HG03139 (cell line): ENCODE measurements around the gene CLEC2B.
"Not testable (repeated sequence)": the region's sequence is repeated elsewhere in the genome, so short reads cannot be mapped to it uniquely, and the experiment has no call there.

Experiments used
- ATAC-seq: cut with Tn5 transposase; IDR thresholded peaks from one replicate; pipeline ENCODE4 v1.9.1; 2021; ENCODE audit not compliant: unreplicated experiment

CLEC2B gene

DNA sequence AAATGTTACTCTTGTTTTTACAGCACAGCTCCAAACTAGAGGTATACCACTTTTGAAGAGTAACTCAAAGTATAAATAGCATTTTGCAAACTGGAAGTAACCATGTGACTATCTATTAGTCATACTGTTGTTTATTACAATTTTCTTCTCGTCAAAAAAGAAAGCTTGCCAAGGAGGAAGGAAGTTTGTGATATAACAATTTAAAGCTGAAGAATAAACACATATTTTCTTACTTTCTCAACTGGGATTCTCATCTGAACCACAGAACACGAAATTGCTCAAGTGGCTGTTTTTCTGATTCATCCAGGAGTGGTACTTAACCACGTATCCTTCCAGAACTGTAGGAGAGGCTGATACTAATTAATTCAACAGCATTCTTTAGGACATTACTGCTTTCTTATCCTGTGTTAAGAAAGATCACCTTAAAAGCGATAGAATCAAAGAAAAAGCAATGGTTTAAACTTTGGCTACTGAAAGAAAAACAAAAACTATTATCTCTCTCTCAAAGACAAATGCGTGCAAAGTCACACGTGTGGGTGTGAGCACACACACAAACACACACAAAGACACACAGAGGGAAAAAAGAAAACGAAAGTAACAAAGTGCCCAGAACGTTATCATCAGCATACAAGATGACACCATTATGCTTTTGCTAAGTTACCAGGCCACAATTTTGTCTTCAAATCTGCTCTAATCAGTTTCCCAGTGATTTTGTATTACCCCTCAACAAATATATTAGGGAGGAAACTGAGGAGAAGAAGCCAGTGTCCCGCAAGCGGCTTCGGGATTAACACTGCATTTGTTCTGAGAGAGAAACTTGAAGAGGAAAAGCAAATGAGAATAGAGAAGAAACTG is at the start of gene CLEC2B:
CLEC2B (minus strand) TSS at position 48 of the 855 bp plus-strand sequence.
- no peak for ATAC-seq

DNA sequence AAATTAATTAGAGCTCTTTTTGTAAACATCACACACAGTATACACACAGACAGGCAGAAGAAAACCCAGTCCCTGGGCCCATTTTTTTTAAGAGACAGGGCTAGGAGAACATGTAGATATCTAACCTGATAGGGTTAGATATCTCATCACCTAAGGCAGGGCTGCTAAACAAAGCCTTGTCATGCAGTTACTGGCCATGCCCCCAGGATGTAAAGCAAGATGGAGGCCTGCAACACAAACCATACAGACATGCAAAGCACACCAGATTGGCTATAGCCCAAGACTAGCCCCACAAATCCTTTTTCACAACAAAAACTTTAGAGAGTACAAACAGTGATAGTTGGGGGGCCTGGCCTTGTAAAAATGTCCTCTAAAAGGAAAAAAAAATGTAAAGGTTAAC is 42.6 kb upstream of the CLEC2B start:
- ATAC-seq = no peak

DNA sequence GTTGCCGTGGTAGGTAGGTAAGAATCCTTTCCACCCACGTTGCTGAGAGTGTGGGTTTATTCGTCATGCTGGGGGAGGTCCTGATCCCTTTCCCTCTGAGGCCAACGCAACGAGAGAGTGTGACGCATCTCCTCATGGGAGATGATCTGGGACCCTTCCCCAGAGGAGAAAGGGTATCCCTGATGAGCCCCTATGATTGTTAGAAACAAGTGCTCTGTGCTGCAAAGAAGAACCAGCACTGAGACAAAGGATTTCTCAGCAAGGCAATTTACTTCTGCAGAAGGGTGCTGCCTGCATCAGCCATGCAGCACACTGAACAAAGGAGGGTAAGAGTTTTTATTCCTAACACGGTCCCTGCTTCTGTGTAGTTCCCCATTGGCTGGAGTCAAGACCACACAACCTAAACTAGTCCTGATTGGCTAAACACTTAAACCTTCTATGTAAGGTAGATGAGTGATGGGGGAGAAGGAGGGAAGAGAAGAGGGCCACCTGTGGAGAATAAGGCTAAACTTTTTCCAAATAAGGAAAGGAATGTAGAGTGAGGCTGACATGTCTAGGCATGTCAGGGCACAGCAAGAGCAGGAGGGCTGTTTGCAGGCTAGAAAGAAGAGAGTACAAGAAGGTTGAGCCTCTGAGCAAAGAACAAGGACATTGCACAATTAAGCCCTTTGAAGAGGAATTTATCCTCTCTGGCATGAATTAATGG is 41.7 kb upstream of the CLEC2B start:
- ATAC-seq = no peak

DNA sequence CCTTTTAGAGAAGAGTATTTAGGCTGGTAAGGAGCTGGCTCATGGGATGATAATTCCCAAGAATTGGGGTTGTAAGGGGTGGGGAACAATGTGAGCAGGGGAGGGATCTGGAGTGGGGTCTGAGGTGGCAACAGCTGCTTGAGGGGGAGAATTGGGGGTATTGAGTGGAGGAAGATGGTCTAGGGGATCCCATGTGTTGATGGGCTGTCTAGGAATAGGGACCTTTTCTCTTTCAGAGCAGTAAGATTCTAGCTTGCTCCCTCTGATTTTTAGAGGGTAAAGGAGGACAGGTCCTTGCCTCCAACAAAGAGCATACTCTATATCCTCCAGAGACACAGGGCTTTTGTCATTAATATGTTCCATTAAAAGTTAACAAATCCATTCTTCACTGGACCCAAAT is 40.6 kb upstream of the CLEC2B start:
- no peak for ATAC-seq

DNA sequence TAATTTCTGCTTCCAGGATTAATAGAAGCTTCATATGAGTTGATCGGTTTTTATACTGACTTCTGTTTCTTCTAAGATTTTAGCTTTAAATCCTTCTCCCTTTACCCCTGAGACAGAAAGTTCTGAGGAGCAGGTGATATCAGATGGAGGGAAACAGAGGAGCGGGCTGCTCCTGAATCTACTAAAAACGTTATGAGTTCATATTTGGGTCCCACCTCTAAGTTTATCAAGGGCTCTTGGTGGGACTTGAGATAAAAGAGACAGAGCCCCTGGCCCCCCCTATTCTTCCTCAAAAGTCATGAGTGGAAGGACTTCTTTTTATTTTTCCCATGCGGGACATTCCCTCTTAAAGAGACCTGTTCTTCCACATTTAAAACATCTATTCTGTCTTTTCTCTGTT is 39.2 kb upstream of the CLEC2B start:
- no peak for ATAC-seq

DNA sequence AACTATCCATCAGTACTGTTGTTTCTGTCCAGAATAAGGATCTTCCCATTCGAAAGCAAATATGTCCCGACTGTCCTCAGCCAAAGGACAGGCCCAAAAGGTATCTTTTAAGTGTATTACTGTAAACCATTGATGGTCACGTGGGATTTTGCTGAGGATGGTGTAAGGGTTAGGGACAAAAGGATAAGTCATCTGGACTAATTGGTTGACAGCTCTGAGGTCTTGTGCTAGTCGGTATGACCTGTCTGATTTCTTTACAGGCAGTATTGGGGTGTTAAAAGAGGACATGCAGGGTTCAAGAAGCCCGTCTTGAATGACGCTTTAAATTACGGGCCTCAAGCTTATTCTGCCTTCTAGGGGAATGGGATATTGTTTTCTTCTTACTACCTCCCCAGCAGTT is 38.6 kb upstream of the CLEC2B start:
- no peak for ATAC-seq

DNA sequence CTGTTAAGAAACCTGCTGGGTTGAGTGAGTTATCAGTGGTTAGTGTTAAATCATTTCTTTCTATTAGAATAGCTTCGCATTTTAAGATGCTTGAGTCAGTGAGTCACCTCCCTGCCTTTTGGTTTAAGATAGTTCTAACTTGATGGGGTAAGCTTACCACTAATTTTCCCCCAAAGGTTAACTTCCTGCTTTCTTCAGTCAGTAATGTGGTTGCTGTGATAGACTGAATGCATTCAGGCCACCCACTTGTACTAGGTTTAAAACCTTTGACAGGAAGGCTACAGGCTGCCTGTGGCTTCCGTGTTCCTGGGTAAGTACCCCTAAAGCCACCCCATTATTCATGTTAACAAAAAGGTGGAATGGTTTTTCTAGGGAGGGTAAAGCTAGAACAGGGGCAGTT is 37.7 kb upstream of the CLEC2B start:
- no peak for ATAC-seq

DNA sequence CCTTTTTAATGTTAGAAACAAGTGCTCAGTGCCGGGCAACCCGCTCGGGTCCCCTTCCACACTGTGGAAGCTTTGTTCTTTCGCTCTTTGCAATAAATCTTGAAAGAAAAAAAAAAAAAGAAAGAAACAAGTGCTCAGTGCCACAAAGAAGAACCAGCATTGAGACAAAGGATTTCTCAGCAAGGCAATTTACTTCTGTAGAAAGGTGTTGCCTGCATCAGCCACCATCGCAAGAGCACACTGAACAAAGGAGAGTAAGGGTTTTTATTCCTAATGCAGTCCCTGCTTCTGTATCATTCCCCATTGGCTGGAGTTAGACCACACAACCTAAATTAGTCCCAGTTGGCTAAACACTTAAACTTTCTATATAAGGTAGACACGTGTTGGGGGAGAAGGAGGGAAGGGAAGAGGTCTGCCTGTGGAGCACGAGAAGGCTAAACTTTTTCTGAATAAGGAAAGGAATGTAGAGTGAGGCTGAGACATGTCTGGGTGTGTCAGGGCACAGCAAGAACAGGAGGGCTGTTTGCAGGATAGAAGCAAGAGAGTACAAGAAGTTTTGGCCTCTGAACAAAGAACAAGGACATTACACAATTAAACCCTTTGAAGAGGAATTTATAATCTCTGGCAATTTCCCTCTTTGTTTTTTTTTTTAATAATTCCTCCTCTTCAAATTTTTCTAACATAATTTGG is 33.5 kb upstream of the CLEC2B start:
- ATAC-seq = no peak

DNA sequence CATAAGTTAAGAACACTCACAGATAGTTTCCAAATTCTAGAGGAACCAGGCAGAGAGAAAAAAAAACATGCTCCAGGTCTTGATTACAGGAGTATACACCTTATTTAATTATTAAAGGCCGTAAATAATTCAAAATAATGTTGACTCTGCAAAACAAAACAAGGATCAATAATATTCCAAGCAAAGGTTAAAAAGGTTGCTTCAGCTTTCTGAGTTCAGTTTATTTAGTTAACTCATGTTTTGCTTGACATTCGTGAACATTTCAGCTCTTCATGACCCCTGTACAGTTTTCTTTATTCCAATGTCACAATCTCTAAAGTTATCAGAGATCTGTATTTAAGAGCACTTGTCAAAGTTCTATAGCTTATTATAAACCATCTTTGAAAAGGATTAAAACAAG is 31.8 kb upstream of the CLEC2B start:
- ATAC-seq = no peak

DNA sequence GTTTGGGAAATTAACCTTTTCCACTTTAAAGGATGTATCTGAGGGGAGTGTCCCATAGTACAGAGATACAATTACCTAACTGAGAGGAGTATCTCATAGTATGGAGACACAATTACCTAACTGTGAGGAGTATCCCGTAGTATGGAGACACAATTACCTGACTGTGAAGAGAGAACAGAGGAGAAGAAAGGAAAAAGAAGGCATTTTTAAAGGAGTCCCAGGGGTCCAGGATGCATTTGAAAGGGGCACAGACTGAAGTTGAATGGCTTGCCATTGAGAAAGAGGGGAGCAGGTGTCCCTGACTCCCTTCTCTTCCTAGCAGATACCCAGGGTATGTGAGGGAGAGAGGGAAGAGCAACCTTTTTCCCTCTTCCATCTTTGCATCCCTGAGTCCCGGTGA is 30.1 kb upstream of the CLEC2B start:
- ATAC-seq = no peak

DNA sequence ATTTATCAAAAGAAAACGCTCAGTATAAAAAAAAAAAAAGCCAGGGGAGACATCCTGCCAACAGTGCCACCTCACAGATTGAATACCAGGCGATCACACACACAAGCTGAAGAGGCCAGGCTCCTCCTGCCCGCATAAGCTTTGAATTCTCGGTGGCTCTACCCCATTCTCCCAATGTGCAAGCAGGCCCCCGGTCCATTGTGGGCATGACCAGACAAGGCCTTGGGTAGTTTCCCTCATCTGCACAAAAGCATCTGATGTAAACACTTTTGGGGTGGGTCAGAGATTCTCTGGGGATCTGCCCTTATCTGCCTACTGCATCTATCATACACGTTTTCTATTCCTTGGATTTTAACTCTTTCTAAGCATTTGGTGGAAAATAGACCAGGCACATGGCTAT is 28.4 kb upstream of the CLEC2B start:
- ATAC-seq = no peak

DNA sequence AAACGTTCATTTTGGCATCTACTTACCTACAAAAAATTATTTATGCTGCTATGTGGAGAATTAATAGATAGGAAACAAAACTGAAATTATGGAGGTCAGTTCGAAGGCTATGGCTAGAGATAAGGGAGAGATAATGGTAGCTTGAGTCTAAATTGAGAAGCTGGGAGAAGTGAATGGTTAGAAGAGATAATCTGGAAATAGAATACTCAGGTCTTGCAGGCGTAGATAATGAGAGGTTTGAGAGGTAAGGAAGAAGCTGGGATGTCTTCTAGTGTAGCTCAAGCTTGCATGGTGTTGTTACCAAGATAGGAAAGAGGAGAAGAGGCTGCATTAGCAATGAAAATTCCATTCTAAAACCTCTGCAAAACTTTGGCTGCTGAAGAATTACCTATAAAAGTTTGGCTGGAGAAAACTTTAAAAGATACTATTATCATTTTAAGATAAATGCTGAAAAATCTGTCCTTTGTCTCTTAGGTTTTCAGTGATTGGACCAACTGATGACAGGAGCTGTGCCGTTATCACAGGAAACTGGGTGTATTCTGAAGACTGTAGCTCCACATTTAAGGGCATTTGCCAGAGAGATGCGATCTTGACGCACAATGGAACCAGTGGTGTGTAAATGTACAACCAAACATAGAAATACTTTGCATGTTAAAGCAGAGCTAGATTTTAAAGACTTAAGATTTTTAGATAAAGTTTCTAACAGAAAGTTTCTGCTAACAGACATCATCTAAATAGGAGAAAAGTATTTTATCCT is 26.2 kb upstream of the CLEC2B start:
- ATAC-seq = no peak

DNA sequence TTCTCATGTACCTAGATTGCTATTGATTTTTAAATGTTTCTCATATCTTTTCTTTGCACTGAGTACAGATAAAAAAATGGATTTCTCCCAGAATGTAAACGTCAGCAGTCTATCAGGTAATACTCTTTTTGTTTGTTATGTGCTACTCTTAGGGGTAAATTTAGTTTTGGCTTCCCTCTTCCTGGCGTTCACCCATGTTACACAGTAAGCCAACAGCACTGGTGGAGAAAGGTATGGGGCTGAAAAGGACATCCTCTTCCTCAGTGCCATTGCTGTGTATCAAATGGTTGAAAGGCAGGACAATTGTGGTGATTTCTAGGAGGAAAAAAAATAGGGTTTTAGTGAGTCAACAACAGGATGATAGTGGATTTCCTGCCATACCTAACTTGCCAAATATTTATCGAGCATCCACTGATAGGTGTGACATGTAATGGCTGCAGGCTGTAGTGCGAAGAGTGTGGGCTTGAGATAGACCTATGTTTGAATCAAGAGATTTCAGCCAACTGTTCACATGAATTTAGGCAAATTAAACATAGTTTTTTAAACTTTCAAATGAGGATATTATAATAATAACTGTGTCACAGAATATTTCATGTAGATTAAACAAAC is 19.6 kb upstream of the CLEC2B start:
- no peak for ATAC-seq

DNA sequence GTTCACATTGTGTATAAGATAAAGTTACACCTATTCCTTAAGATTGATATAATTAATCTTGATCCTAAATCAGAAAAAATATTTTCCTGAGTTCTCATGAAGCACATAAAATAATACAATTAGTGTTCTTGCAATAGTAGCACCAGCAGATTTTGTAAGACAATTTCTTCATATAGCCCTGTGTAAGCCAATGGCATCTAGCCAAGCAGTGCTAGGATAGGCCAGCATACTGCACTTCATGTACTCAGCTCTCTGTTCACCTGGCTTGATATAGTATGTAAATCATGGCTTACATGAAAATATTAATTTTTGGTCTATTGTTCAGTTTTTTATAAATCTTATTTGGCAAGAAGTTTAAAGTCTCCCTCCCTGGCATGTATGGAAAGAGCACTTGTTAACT is 14.0 kb upstream of the CLEC2B start:
- no peak for ATAC-seq

DNA sequence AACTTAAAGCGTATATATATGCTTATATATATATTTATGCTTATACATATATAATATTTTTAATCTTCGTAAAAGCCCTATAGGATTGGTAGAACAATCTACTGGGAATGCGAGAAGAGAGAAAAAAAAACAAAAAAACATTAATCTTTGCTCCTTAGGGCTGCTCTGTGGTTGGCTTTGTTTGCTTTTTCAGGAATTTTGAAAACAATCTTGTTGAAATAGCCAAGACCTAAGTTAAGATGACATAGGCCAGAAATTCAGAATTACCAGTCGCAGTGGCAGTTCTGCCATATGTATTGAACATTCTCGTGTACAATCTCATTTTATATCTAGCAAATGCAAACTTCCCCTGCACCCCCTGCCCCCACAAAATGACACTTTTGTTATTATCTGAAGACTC is 12.8 kb upstream of the CLEC2B start:
- no peak for ATAC-seq

DNA sequence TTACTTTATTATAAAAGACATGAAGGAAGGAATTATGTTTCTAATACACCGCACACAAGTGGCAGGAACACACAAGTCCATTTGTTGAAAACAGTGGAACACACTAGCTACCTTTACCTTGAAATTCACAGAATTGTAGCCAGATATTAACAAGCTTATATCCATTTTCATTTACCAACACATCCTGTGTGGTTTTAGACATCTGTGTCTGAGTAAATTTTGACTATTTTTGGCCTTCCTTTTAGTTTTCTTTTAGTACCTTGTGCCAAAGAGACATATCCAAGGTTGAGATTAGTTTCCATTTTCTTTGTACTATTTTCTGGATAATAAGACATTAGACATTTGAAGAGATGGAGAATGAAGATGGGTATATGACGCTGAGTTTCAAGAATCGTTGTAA is 12.1 kb upstream of the CLEC2B start, which contains the start of gene KLRF2:
KLRF2 (plus strand) TSS at position 244 of the 400 bp plus-strand sequence; CDS start at position 351, 107 bp downstream.
- no peak for ATAC-seq

DNA sequence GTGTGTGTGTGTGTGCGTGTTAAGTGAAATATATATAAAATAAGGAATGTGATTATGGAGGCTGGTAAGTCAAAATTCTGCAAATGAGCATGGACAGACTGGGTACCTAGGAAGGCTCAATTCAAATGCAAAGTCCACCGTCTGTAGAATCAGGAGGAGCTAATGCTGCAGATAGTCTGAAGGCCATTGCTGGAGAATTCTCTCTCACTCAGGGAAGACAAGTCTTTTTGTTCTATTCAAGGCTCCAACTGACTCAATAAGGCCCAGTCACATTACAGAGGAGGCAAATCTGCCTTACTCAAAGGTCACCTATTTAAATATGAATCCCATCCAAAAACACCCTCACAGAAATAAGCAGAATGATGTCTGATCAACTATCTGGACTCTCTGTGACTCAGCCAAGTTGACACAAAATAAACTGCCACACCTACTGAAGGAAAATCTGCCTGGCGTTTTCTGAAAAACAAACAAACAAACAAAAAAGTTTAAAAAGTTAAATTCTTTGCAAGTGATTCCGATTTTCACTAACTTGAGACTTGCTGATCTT is 11.5 kb upstream of the CLEC2B start:
- no peak for ATAC-seq

DNA sequence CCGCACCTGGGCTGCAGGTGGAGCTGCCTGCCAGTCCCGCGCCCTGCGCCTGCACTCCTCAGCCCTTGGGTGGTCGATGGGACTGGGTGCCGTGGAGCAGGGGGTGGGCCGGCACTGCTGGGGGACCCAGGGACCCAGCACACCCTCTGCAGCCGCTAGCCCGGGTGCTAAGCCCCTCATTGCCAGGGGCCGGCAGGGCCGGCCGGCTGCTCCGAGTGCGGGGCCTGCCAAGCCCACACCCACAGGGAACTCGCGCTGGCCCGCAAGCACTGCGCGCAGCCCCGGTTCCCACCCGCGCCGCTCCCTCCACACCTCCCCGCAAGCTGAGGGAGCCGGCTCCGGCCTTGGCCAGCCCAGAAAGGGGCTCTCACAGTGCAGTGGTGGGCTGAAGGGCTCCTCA is 7.0 kb upstream of the CLEC2B start:
- ATAC-seq = not testable (repeated sequence)

DNA sequence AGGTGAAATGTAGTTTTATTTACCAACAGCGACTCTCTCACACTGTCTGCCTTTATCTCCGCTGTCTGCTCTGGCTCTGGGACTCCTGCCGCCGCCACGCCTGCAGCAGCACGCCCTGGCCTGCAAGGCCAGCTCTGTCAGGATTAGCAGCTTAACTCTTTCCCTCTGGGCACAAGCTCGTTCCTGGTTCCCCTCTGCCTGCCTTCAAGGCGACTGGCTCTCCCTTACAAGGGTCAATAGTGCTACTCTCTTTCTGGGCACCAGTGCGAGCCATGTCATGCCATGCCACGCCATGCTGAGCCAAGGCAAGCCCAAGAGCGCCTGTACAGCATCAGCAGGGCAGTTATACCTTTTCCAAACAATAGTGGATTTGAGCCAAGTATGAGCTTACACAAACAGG is 3.6 kb upstream of the CLEC2B start:
- no peak for ATAC-seq

DNA sequence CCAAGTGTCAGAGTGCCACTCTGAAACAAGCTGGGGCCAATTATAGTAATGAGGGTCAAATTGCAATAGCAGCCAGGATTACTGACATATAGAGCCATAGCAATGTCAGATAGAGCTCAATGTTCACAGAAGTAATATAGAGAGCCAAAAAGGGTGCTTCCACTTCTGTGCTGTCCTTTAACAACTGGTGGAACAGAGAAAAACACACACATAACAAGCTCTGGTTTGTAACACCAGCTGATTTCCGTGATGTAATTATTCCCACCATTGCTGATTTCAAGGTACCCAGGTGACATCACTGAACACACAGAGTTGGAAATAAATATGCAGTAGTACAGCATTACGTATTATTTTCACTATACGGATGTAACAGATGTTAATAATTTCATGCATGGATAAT is 3.0 kb upstream of the CLEC2B start:
- ATAC-seq = no peak
